ENCODE results near the gene DPP6.

- no peak for TF ChIP-seq CTCF (IDR thresholded peaks at IDR 0.05; ENCODE audit: low read depth, low read length)
- no peak for TF ChIP-seq POLR2A (IDR thresholded peaks at IDR 0.05; ENCODE audit: extremely low read depth, insufficient read length)
- no peak for TF ChIP-seq MYC (IDR thresholded peaks at IDR 0.05; ENCODE audit: low read depth, low read length)
- TF ChIP-seq, protein P1, sequence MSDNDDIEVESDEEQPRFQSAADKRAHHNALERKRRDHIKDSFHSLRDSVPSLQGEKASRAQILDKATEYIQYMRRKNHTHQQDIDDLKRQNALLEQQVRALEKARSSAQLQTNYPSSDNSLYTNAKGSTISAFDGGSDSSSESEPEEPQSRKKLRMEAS (IDR thresholded peaks at IDR 0.05; ENCODE audit: low read depth, low read length), result no peak
Measured at GRCh38 chr7:154620141-154620755, 568.0 kb downstream of the DPP6 start.
